ENCODE results near the gene LSM8.

GRCh38 chr7:118202061-118202460, 18.1 kb downstream of the LSM8 start:
- TF ChIP-seq CTCF (IDR thresholded peaks at IDR 0.05; ENCODE audit: insufficient read depth, low read length) (no peak), POLR2AphosphoS5 (IDR thresholded peaks at IDR 0.05; ENCODE audit: low read depth) (no peak), REST (IDR thresholded peaks at IDR 0.05; ENCODE audit: insufficient replicate concordance, low read depth) (no peak)
